T-cell (primary cell): Measurements from ENCODE around the gene FBXO24. TPM values are rescaled to one million over a fixed set of nuclear protein-coding genes. Genes with fewer than 3 reads are reported as not detected.

Experiments
- ATAC-seq, 4 experiments: fragments of 200-7000 bp in 3 of 4; fragments of 150-1000 bp in 1 of 4; cut with Tn5 transposase; replicated peaks in 1 of 4; 1 replicate in 3 of 4; 2 replicates in 1 of 4; pipeline ENCODE4 v1.10.0; 2021; ENCODE audit warnings: moderate library complexity in 3 of 4, mild to moderate bottlenecking in 2 of 4, moderate number of reproducible peaks in 1 of 4
- CTCF ChIA-PET, 2 donors: fragments of 300-600 bp; sonication (Branson Sonifier 250); formaldehyde crosslinking; loops; one replicate each; lab custom pipeline; 2022; ENCODE audit warnings: antibody characterized with exemption in 2 of 2; lab: Charles Lee
- POLR2A ChIA-PET, 2 donors: fragments of 300-600 bp; sonication (Branson Sonifier 250); formaldehyde crosslinking; loops; one replicate each; lab custom pipeline; 2022; ENCODE audit warnings: antibody characterized with exemption in 2 of 2; lab: Charles Lee
- DNase-seq, 35 experiments: peaks; one replicate each; pipeline versions ENCODE4 v3.0.0 to v3.0.0-alpha.2; 2013 to 2023
- H3K27ac ChIP-seq: one replicate; pipeline ENCODE4 v1.5.1; 2013; ENCODE audit warnings: low read length
- H3K27me3 ChIP-seq, 2 experiments: replicated peaks in 1 of 2; 1 replicate in 1 of 2; 2 replicates in 1 of 2; pipeline versions ENCODE4 v1.6.1 to v1.7.0; 2013; ENCODE audit warnings: low read length in 1 of 2, mixed read lengths in 1 of 2; ENCODE audit not compliant: control insufficient read depth in 2 of 2, insufficient read depth in 2 of 2; ENCODE audit errors: extremely low read depth in 1 of 2
- H3K36me3 ChIP-seq, 2 donors: 1 replicate in 1 of 2; 2 replicates in 1 of 2; pipeline versions ENCODE4 v1.6.1 to v1.7.0; 2013; ENCODE audit warnings: low read length in 1 of 2; ENCODE audit not compliant: control insufficient read depth in 2 of 2, insufficient read depth in 1 of 2; ENCODE audit errors: extremely low read depth in 1 of 2
- H3K4me1 ChIP-seq, 2 experiments: 1 replicate in 1 of 2; 2 replicates in 1 of 2; pipeline versions ENCODE4 v1.6.1 to v1.7.0; 2013; ENCODE audit warnings: low read length in 2 of 2, mixed read lengths in 1 of 2; ENCODE audit not compliant: insufficient read depth in 2 of 2, control insufficient read depth in 1 of 2; ENCODE audit errors: extremely low read depth in 1 of 2
- H3K4me3 ChIP-seq, 2 donors: 1 replicate in 1 of 2; 2 replicates in 1 of 2; pipeline versions ENCODE4 v1.5.1 to v1.7.0; 2013; ENCODE audit warnings: mild to moderate bottlenecking in 2 of 2, low read length in 1 of 2, moderate library complexity in 1 of 2; ENCODE audit not compliant: control insufficient read depth in 1 of 2; ENCODE audit errors: extremely low read depth in 1 of 2
- H3K9me3 ChIP-seq: 2 replicates; pipeline ENCODE4 v1.7.0; 2013
- H3K27ac Mint-ChIP-seq, 2 donors: one replicate each; pipeline ENCODE4 v1.8.0; 2020 to 2021; ENCODE audit warnings: mild to moderate bottlenecking in 2 of 2, mixed read lengths in 2 of 2
- H3K27me3 Mint-ChIP-seq, 2 donors: one replicate each; pipeline ENCODE4 v1.8.0; 2021 to 2022; ENCODE audit warnings: mixed read lengths in 2 of 2
- H3K36me3 Mint-ChIP-seq: one replicate; pipeline ENCODE4 v1.8.0; 2021; ENCODE audit warnings: mixed read lengths
- H3K4me1 Mint-ChIP-seq, 3 donors: one replicate each; pipeline ENCODE4 v1.8.0; 2020 to 2022; ENCODE audit warnings: mixed read lengths in 3 of 3, mild to moderate bottlenecking in 1 of 3
- H3K4me3 Mint-ChIP-seq, 3 donors: one replicate each; pipeline ENCODE4 v1.8.0; 2020 to 2022; ENCODE audit warnings: mild to moderate bottlenecking in 3 of 3, mixed read lengths in 3 of 3, moderate library complexity in 3 of 3
- H3K9me3 Mint-ChIP-seq, 3 donors: one replicate each; pipeline ENCODE4 v1.8.0; 2020 to 2022; ENCODE audit warnings: mixed read lengths in 3 of 3
- WGBS: methylation state at CpG from one replicate; pipeline ENCODE4 v1.1.5; 2013; ENCODE audit warnings: missing lambda C conversion rate; ENCODE audit not compliant: insufficient coverage; 5-methylcytosine and 5-hydroxymethylcytosine counted together
- total RNA-seq, 35 experiments: library from RNA in 6 of 35; stranded (reverse) in 6 of 35; fragments of 120-200 nt in 1 of 35; gene quantifications; one replicate each; pipeline versions ENCODE4 v1.2.1 to v1.2.4 and lab custom pipeline; 2013 to 2026

The FBXO24 gene
- total RNA-seq, 5 donors from 2014 or later (not counting 1 experiment from before 2014, with no cell fraction given), result 0.70 to 1.7 (median 1.3) TPM

DNA sequence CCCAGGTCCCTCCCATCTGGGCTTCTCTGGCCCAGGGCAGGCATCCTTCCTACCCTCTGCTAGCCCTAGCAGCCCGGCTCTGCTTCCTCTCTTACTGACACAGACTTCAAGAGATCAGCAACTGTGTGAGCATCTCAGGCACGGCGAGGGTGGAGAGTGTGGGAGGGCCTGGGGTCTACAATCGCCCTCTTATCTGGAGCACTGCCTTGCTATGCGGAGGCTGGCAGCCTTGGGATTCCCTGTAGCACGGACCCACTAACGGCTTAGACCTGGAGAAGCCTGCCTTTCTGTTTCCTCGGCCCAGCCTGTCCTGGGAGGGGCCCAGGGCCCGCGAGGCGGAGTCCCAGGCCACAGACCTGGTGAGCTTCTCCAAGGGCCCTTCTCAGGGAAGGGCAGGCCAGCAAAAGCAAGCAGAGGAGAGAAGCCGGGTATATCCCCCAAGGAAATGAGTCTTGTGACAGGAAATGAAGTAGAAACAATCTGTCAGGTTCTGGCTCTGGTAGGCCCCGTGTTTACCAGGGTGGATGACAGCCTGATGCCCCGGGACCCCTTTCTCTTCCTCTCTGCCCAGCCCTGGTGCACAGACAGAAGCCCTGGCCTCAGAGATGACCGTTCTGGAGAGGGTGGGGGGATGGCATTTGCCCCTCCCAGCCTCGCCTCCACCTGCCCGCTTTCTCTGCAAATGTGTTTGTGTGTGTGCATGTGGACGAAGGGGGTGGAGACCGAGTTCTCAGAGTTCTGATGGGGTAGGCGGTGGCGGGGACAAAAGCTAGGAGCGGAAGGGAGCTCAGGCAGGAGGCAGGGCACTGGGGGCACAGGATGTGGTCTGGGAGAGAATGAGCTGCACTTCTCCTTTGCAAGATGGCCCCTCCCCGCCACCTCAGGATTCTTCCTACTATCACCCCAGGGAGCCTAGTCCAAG is 2.7 kb upstream of the FBXO24 start:
- Histone ChIP-seq H3K9me3 (no peaks in the 10 kb centered on the region), H3K27me3 (no peaks in the 10 kb centered on the region), H3K36me3 (peaks cover 20 to 38% of the 10 kb centered on the region in 2 donors), H3K4me1 (peaks cover 27 to 67% of the 10 kb centered on the region in 2 experiments), H3K27ac (peak overlapping the region; percentile 84), H3K4me3 (peak overlapping the region; percentile 64 to 94)
- Mint-ChIP-seq H3K27me3 (no peaks in the 10 kb centered on the region), H3K9me3 (no peaks in the 10 kb centered on the region), H3K27ac (peak overlapping the region in 1 of 2 donors; percentile 97), H3K4me3 (peak overlapping the region in 2 of 3 donors; percentile 96 to 97), H3K36me3 (peaks cover 8% of the 10 kb centered on the region), H3K4me1 (peaks cover 21 to 35% (median 29%) of the 10 kb centered on the region in 3 donors)
- ChIA-PET CTCF (interaction anchor here (0.5 to 1.3 kb wide), 8 partner anchors 10 to 506 kb away, joined by 3 to 7 read pairs (median 3); no protein-coding TSS in a partner anchor), POLR2A (interaction anchor here (0.5 to 0.6 kb wide), 2 partner anchors 41 to 75 kb away, joined by 3 to 4 read pairs; no protein-coding TSS in a partner anchor)
- 2% methylated on average over 11 of the region's 23 CpGs for WGBS
- ATAC-seq, result peak; percentile 11 to 25 (median 18)
- peak; percentile 48 to 79 (median 60) for DNase-seq

DNA sequence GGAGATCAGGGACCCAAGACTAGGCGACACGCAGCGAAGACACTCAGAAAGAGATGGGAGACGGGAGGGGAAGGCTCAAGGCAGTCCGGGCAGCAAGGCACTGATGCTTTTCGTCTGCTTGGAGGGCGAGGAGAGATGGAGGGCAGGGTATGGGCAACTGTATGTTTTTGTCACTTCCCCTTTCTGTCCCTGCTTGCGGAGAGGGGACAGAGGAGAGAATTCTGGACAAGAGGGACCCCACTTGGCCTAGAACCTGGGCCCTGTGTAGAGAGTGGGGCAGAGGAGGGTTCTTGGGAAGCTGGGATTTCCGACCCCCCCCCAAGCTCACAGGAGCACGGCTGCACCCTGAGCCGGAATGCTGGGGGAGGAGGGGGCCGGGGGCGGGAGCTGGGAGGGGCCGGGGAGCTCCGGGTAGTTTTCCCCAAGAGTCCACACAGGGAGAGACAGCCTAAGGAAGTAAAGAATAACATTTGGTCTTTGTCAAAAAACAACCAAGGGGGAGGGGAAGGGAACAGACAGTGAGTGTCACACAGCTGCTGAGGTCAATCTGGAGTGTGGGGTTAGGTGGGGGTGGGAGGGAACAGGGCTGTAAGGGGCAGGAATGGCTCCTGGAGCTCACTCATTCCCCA is 2.0 kb upstream of the FBXO24 start:
- Mint-ChIP-seq H3K27me3 (no peaks in the 10 kb centered on the region), H3K36me3 (peaks cover 3% of the 10 kb centered on the region), H3K4me3 (peak overlapping the region in 2 of 3 donors; percentile 96 to 97), H3K27ac (peak overlapping the region in 1 of 2 donors; percentile 97), H3K9me3 (no peaks in the 10 kb centered on the region), H3K4me1 (peaks cover 20 to 35% (median 32%) of the 10 kb centered on the region in 3 donors)
- DNase-seq, result no peak
- WGBS, result 0% methylated on average over 6 of the region's 15 CpGs
- no peaks in the 10 kb centered on the region for H3K9me3 ChIP-seq
- H3K27me3 ChIP-seq, result no peaks in the 10 kb centered on the region
- H3K27ac ChIP-seq, result peak overlapping the region; percentile 84
- H3K4me1 ChIP-seq, result peaks cover 27 to 66% of the 10 kb centered on the region in 2 experiments
- POLR2A ChIA-PET, result interaction anchor here (0.6 kb wide), 3 partner anchors 26 to 105 kb away, joined by 3 to 8 read pairs (median 4); partner anchors contain the start of gene TSC22D4 (in 1 of the 2)
- H3K4me3 ChIP-seq, result peak overlapping the region; percentile 64 to 94
- H3K36me3 ChIP-seq, result peaks cover 20 to 32% of the 10 kb centered on the region in 2 donors
- CTCF ChIA-PET, result interaction anchor here (0.5 to 1.6 kb wide), 10 partner anchors 18 to 507 kb away, joined by 3 to 7 read pairs (median 4); partner anchors contain the start of gene MOSPD3 (in 1 of the 2)
- ATAC-seq, result no peak

DNA sequence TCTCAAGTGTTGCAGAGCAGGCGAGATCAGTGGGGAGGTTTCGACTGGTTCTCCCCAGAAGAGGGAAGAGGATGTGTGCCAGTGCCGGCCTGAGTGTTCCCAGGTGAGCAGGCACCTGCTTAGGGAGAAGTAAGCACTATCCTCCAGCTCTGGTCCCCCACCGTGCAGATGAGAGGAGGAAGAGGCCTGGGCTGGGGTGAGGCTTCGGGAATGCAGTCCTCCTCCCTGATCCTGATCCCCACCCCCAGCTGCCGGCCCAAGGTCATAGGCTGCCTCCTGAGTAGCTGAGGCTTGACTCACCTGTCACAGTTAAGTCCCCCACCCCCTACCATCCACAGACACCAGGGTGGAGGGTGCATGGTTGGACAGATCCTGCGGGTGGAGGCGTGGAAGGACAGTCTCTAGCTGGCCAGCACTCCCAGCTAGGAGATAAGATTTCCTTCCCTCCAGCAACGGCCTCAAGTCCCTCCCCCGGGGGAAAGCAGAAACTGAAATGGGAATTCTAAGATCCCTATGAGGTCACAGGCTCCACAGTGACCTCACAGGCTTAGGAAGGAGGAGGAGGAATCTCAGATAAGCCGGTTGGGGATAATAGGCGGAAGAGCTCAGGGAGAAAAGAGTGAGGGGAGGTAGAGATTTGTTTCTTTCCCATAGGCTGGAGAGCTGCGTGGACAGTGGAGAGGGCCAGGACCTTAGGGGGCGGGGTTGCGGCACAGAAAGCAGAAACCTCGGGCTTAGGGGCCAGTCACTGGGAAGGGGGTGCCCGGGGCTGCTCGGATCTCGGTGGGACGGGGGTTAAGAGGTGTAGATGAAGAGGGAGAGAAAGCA is 1.2 kb upstream of the FBXO24 start:
- Mint-ChIP-seq H3K4me3 (peak overlapping the region in 2 of 3 donors; percentile 96 to 97), H3K36me3 (peaks cover 3% of the 10 kb centered on the region), H3K27me3 (peaks cover 0 to 2% of the 10 kb centered on the region in 2 donors), H3K27ac (peak overlapping the region in 1 of 2 donors; percentile 97), H3K4me1 (peaks cover 18 to 35% (median 32%) of the 10 kb centered on the region in 3 donors), H3K9me3 (no peaks in the 10 kb centered on the region)
- ATAC-seq, result no peak
- H3K9me3 ChIP-seq, result no peaks in the 10 kb centered on the region
- peaks cover 17 to 26% of the 10 kb centered on the region in 2 donors for H3K36me3 ChIP-seq
- H3K4me3 ChIP-seq, result peak overlapping the region; percentile 64 to 94
- DNase-seq, result peak in 1 of 35 experiments; percentile 25
- ChIA-PET CTCF (interaction anchor here (0.5 to 2.7 kb wide), 11 partner anchors 21 to 1182 kb away, joined by 3 to 21 read pairs (median 4); partner anchors contain the start of genes MOSPD3 (in 1 of the 2) and POP7 (in 1 of the 2)), POLR2A (interaction anchor here in 1 of 2 donors (0.5 to 0.6 kb wide), 3 partner anchors 26 to 1808 kb away, joined by 3 to 8 read pairs (median 6); partner anchors contain the start of gene TSC22D4)
- peaks cover 0 to 6% of the 10 kb centered on the region in 2 experiments for H3K27me3 ChIP-seq
- 2% methylated on average over 12 of the region's 20 CpGs for WGBS
- H3K4me1 ChIP-seq, result peaks cover 27 to 60% of the 10 kb centered on the region in 2 experiments
- peak overlapping the region; percentile 90 for H3K27ac ChIP-seq

DNA sequence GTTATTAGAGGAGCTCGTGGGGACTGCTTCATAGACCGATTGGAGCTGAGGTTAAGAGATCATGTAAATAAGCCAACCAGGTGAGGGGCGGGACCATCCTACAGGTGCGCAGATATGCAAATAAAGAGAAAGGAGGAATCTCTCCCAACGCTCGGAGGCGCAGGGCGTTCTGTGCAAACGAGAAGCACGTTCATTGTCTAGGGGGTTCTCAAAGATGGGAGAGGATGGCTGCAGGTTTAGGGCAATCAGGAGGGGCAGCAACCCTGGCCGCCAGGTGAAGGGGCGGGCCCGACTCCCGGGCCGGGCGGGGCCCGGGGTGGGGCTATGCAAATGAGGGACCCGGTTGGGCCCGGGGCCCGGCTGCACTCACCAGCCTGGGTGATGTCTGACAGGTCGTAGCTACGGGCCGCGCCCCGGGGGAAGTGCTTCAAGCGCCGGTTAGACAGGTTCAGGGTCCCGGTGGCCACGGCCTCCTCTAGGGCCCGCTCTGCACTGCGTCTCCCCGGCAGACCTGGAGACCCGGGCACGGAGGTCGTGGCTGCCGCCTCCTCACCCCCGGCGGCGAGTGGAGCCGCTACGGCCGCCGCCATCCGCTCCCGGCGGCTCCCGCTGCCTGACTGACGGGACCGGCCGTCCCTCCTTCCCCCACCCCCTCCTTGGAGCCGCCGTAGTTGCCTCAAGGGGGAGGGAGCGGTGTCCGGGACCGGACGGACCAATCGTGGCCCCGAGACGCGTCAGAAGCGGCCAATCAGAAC is 440 bp upstream of the FBXO24 start, which contains the start of gene LRCH4:
Gene LRCH4, minus strand, starts transcription at position 619 of the 755 bp plus-strand sequence. Its CDS starts 29 bp downstream, at position 590.
- H3K27me3 ChIP-seq, result peaks cover 0 to 14% of the 10 kb centered on the region in 2 experiments
- peak in 34 of 35 experiments; percentile 24 to 70 (median 48) for DNase-seq
- peak; percentile 21 to 38 (median 27) for ATAC-seq
- H3K9me3 ChIP-seq, result no peaks in the 10 kb centered on the region
- H3K4me1 ChIP-seq, result peaks cover 25 to 57% of the 10 kb centered on the region in 2 experiments
- peak within 1 kb of the TSS; percentile 95 to 97 for H3K27ac Mint-ChIP-seq
- 0% methylated on average over 44 of the region's 61 CpGs for WGBS
- H3K4me3 Mint-ChIP-seq, result peak within 1 kb of the TSS in 2 of 3 donors; percentile 96 to 97
- peak within 1 kb of the TSS; percentile 90 for H3K27ac ChIP-seq
- ChIA-PET CTCF (interaction anchor here (0.5 to 2.7 kb wide), 15 partner anchors 12 to 120 kb away, joined by 3 to 21 read pairs (median 3); partner anchors contain the start of genes MOSPD3 (in 1 of the 2), PCOLCE (in 1 of the 2) and POP7 (in 1 of the 2)), POLR2A (interaction anchor here (0.5 to 1.1 kb wide), 3 partner anchors 27 to 1807 kb away, joined by 6 to 9 read pairs (median 6); partner anchors contain the start of gene MOSPD3 (in 1 of the 2))
- H3K27me3 Mint-ChIP-seq, result peaks cover 0 to 2% of the 10 kb centered on the region in 2 donors
- H3K36me3 Mint-ChIP-seq, result peaks cover 3% of the 10 kb centered on the region
- H3K9me3 Mint-ChIP-seq, result no peaks in the 10 kb centered on the region
- H3K36me3 ChIP-seq, result peaks cover 14 to 18% of the 10 kb centered on the region in 2 donors
- peak within 1 kb of the TSS; percentile 73 to 94 for H3K4me3 ChIP-seq
- H3K4me1 Mint-ChIP-seq, result peaks cover 18 to 35% (median 32%) of the 10 kb centered on the region in 3 donors
